Vagina (tissue), 2 donors: ENCODE data around the gene DDX50. TPM values are rescaled to one million over a fixed set of nuclear protein-coding genes. Genes with fewer than 3 reads are reported as not detected.
"Not testable (repeated sequence)": the region's sequence is repeated elsewhere in the genome, so short reads cannot be mapped to it uniquely, and the experiment has no call there.

Source experiments
- DNase-seq, 2 donors: peaks; one replicate each; pipeline ENCODE4 v3.0.0-alpha.2; 2017; ENCODE audit errors: extremely low spot score in 2 of 2
- H3K27ac ChIP-seq: fragments of 200-600 bp; sonication (generic); one replicate; pipeline ENCODE4 v1.5.1; 2019
- H3K27me3 ChIP-seq: fragments of 200-600 bp; sonication (generic); one replicate; pipeline ENCODE4 v1.5.1; 2019
- H3K36me3 ChIP-seq, 2 donors: fragments of 200-600 bp; sonication (generic); one replicate each; pipeline ENCODE4 v1.5.1; 2017 to 2019
- H3K4me1 ChIP-seq: fragments of 200-600 bp; sonication (generic); one replicate; pipeline ENCODE4 v1.5.1; 2019
- H3K4me3 ChIP-seq, 2 donors: fragments of 200-600 bp; sonication (generic); 1 replicate in 1 of 2; 2 replicates in 1 of 2; pipeline ENCODE4 v1.5.1; 2016 to 2019
- H3K9me3 ChIP-seq: fragments of 200-600 bp; sonication (generic); one replicate; pipeline ENCODE4 v1.5.1; 2019
- POLR2A ChIP-seq, 2 donors: fragments of 450-650 bp; IDR thresholded peaks; one replicate each; pipeline ENCODE4 v1.6.1; 2017; ENCODE audit warnings: antibody characterized with exemption in 2 of 2, mild to moderate bottlenecking in 2 of 2, moderate library complexity in 2 of 2
- POLR2AphosphoS5 ChIP-seq, 2 donors: sonication (generic); formaldehyde crosslinking; IDR thresholded peaks; one replicate each; pipeline ENCODE4 v1.9.0; 2017; ENCODE audit warnings: antibody characterized with exemption in 2 of 2, mild to moderate bottlenecking in 2 of 2, low read depth in 1 of 2; ENCODE audit not compliant: insufficient read depth in 1 of 2
- intact Hi-C: fragments of 100-400 bp; cut with DNase I; formaldehyde crosslinking; loops from one replicate; pipeline ENCODE4 v1.15.1; 2023
- total RNA-seq: library from RNA; depleted of rRNA; stranded (reverse); fragments of >200 nt; gene quantifications from one replicate; pipeline ENCODE4 v1.2.3, GENCODE V29; 2016
- TF ChIP-seq, protein P1 (sequence below), 3 experiments: fragments of 450-650 bp in 2 of 3; fragments of 200-600 bp in 1 of 3; sonication (generic) in 1 of 3; IDR thresholded peaks; one replicate each; pipeline ENCODE4 v1.5.1; 2017 to 2019; ENCODE audit warnings: antibody characterized with exemption in 3 of 3, mild to moderate bottlenecking in 2 of 3, moderate library complexity in 2 of 3

DDX50 gene
- total RNA-seq, 1 donor from 2014 or later, result 28.7 TPM

DNA sequence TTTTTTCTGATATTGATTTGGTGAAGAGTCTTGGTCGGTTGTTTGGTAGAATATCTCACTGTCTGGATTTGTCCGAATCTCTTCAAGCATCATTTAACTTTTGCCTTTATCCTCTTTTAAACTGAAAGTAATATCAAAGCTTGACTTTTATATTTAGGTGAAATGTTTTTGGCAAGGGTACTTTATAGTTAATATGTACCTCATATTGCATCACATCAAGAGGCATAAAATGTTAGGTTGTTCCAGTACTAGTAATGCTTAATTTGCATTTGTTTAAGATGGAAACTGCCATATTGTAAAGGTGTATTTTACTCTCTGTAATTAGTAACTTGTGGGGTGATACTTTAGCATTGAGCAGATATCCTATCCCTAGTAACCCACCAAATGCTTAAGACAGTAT is 37.8 kb downstream of the DDX50 start:
- Histone ChIP-seq H3K4me3 (no peak overlapping the region), H3K4me1 (no peaks in the 10 kb centered on the region), H3K36me3 (peaks cover 0 to 59% of the 10 kb centered on the region in 2 donors), H3K9me3 (no peaks in the 10 kb centered on the region), H3K27me3 (no peaks in the 10 kb centered on the region), H3K27ac (no peak overlapping the region)
- TF ChIP-seq POLR2A (IDR thresholded peaks at IDR 0.05) (no peak), POLR2AphosphoS5 (IDR thresholded peaks at IDR 0.05; ENCODE audit: insufficient read depth in 1 of 2, low read depth in 1 of 2) (no peak)
- TF ChIP-seq, protein P1, sequence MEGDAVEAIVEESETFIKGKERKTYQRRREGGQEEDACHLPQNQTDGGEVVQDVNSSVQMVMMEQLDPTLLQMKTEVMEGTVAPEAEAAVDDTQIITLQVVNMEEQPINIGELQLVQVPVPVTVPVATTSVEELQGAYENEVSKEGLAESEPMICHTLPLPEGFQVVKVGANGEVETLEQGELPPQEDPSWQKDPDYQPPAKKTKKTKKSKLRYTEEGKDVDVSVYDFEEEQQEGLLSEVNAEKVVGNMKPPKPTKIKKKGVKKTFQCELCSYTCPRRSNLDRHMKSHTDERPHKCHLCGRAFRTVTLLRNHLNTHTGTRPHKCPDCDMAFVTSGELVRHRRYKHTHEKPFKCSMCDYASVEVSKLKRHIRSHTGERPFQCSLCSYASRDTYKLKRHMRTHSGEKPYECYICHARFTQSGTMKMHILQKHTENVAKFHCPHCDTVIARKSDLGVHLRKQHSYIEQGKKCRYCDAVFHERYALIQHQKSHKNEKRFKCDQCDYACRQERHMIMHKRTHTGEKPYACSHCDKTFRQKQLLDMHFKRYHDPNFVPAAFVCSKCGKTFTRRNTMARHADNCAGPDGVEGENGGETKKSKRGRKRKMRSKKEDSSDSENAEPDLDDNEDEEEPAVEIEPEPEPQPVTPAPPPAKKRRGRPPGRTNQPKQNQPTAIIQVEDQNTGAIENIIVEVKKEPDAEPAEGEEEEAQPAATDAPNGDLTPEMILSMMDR (IDR thresholded peaks at IDR 0.05), result no peak
- intact Hi-C loops, result no loop called here
- DNase-seq, result no peak

- peaks cover 0 to 62% of the 10 kb centered on the region in 2 donors for H3K36me3 ChIP-seq
- intact Hi-C loops, H3K9me3 ChIP-seq, H3K27ac ChIP-seq, H3K4me3 ChIP-seq, H3K27me3 ChIP-seq, H3K4me1 ChIP-seq, DNase-seq: not testable (repeated sequence)
These were observed 39.8 kb downstream of the DDX50 start for GRCh38 chr10:68940917-68941316.

DNA sequence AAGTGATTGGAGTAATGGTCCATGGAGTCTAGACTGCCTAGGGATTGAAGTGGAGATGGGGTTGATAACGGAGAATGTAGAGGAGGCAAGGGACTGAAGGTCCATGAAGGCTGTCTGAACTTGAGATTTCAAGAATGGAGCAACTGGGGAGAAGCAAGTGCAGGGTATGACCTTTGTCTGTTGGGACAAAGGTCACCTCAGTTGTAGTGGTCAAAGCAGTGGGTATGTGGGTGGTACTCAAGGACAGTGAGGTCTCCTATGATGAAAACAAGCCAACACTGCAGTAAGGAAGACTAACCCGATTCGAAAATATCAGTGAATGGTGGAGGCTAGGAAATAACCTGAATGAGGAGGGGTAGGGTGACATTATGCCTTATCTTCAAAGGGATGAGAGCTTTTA is 49.5 kb downstream of the DDX50 start:
- Histone ChIP-seq H3K9me3 (no peaks in the 10 kb centered on the region), H3K4me1 (peaks cover 9% of the 10 kb centered on the region), H3K27me3 (no peaks in the 10 kb centered on the region), H3K27ac (no peak overlapping the region), H3K4me3 (no peak overlapping the region), H3K36me3 (peaks cover 0 to 30% of the 10 kb centered on the region in 2 donors)
- no peak for DNase-seq
- TF ChIP-seq, protein P1 (IDR thresholded peaks at IDR 0.05), result no peak
- TF ChIP-seq POLR2A (IDR thresholded peaks at IDR 0.05), result no peak
- TF ChIP-seq POLR2AphosphoS5 (IDR thresholded peaks at IDR 0.05; ENCODE audit: insufficient read depth in 1 of 2, low read depth in 1 of 2), result no peak
- intact Hi-C loops, result no loop called here

- no peak for DNase-seq
- no peaks in the 10 kb centered on the region for H3K27me3 ChIP-seq
- intact Hi-C loops, result no loop called here
- H3K27ac ChIP-seq, result no peak overlapping the region
- TF ChIP-seq POLR2AphosphoS5 (IDR thresholded peaks at IDR 0.05; ENCODE audit: insufficient read depth in 1 of 2, low read depth in 1 of 2) (no peak), POLR2A (IDR thresholded peaks at IDR 0.05) (no peak)
- TF ChIP-seq, protein P1 (IDR thresholded peaks at IDR 0.05), result no peak
- H3K9me3 ChIP-seq, result no peaks in the 10 kb centered on the region
- H3K4me1 ChIP-seq, result peaks cover 35% of the 10 kb centered on the region
- peak overlapping the region in 1 of 2 donors; percentile 74 for H3K4me3 ChIP-seq
- H3K36me3 ChIP-seq, result peaks cover 0 to 5% of the 10 kb centered on the region in 2 donors
These were observed 53.8 kb downstream of the DDX50 start for GRCh38 chr10:68954904-68955303.

GRCh38 chr10:68955355-68955831 is 54.3 kb downstream of the DDX50 start:
- intact Hi-C loops, result no loop called here
- peak in 1 of 2 donors; percentile 88 for DNase-seq
- no peaks in the 10 kb centered on the region for H3K9me3 ChIP-seq
- H3K27me3 ChIP-seq, result no peaks in the 10 kb centered on the region
- peak overlapping the region; percentile 74 to 85 for H3K4me3 ChIP-seq
- peaks cover 0 to 9% of the 10 kb centered on the region in 2 donors for H3K36me3 ChIP-seq
- H3K4me1 ChIP-seq, result peaks cover 35% of the 10 kb centered on the region
- no peak for TF ChIP-seq POLR2A (IDR thresholded peaks at IDR 0.05)
- TF ChIP-seq, protein P1 (IDR thresholded peaks at IDR 0.05), result no peak
- no peak for TF ChIP-seq POLR2AphosphoS5 (IDR thresholded peaks at IDR 0.05; ENCODE audit: insufficient read depth in 1 of 2, low read depth in 1 of 2)
- H3K27ac ChIP-seq, result peak overlapping the region; percentile 70
